NCI-H226 (cell line): ENCODE measurements around the gene OR6S1.

Experiments
- DNase-seq: peaks from one replicate; pipeline ENCODE4 v3.0.0-alpha.2; 2015

Gene OR6S1, protein sequence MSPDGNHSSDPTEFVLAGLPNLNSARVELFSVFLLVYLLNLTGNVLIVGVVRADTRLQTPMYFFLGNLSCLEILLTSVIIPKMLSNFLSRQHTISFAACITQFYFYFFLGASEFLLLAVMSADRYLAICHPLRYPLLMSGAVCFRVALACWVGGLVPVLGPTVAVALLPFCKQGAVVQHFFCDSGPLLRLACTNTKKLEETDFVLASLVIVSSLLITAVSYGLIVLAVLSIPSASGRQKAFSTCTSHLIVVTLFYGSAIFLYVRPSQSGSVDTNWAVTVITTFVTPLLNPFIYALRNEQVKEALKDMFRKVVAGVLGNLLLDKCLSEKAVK

GRCh38 chr14:20641591-20641990 is at the start of gene OR6S1:
OR6S1 (minus strand) TSS chr14:20641691; CDS start chr14:20641691, 0 bp downstream.
- DNase-seq: no peak

GRCh38 chr14:20690848-20691640 is 49.6 kb upstream of the OR6S1 start:
- peak; percentile 49 for DNase-seq

- DNase-seq: no peak
Measured at GRCh38 chr14:20688167-20688839, 46.8 kb upstream of the OR6S1 start, which contains the start of gene ANG. ANG (plus strand) TSS chr14:20688764; CDS start chr14:20693565, 4,801 bp downstream.

DNA sequence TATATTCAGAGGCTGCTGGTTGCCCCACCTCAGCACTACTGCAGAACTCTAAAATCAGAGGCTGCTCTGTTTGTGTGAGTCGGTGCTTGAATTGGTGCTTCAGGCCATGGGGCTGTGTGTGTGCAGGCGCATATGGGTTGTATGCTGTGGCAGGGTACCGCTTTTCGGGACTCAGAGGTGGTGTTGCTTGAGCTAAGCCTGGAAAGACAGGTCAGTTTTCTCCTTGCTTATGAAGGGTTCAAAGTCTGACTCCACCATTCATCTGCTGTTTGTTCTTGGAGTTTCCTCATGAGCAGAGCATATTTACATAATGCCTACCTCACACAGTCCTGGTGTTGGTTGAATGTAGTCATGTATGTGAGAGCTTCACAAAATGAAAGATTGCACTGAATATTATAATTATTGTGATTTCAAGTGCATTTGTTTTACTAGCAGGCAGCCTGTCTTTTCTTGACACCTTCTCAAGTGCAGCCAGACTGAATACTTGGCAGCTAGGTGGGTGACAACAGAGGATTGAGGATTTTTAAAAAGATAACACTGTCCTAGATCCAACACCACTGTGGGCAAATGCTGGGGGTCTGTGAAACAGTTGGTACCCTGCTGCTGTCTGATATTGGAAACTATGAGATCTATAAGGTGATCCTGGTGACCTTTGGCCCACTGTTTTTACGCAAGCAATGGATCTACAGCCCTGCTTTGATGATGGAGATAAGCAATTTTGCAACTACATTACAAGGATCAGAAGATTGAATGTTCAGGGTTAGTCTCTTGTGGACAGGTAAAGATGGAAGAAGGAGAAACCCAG is 46.1 kb upstream of the OR6S1 start:
- no peak for DNase-seq

DNA sequence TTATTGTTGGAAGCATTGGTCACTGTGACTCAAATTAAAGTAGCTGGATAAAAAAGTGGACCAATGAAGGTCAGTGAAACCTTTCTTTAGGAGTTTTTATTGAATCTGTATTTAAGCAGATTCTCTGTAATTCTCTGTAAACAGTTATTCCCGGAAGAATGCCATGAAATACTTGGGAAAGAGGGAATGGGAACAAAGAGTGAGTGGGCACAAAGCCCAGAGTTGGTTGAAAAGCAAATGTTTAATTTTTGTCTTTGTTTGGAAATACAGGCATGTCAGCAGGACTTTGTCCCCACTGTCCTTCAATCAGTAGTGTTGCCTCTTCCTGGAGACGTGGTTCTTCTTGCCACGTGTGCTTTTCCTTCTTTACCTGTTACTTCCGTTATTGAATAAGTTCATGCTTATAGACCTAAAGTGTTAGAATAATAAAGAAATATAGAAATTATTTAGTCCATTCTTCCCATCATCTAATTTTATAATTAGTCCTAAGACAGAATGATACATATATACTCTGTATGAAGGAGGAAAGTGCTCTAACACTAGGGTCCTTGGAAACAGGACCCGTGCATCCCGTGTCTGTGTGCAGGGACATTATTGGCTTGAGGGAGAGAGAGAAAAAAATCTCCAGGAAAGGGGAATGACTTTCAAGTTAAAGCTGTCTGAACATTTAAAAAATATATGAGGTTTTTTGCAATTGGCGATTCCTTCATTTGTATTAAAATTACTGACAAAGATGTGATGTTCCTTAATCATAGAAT is 45.1 kb upstream of the OR6S1 start:
- DNase-seq: no peak

DNA sequence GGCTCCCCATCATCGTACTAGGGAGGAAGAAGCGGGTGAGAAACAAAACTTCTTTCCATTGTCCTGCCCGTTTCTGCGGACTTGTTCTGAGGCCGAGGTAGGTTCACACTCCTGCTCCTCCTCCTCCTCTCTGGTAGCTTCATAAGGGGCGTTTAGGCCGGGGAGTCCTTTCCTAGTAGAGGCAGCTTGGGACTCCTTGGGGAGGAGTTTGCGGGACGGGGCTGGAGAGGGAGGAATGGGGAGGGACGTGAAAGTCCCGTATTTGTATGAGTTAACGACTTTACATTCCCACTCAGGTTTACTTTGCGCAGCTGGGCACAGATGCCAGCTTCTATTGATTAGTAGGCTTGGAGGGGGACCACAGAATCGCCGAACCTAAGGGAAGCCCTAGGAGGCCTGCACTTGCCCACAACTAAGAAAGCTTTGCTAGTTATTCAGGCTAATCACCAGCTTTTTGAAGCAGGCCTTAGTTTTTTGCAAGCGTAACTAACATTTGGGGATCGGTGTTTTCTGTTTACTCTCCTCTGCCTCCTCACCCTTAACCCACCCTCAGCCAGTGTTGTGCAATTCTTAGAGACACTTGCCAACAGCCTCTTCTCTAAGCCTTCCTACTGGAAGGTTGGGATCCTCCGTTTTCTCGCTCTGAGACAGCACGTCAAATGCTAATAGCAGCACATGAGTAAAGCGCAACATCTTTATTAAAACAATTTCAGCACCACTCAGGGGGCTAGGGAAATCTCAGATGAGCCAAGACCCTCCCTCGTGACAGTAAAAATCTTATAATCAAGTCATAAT is 43.4 kb upstream of the OR6S1 start:
- DNase-seq: peak; percentile 17

DNA sequence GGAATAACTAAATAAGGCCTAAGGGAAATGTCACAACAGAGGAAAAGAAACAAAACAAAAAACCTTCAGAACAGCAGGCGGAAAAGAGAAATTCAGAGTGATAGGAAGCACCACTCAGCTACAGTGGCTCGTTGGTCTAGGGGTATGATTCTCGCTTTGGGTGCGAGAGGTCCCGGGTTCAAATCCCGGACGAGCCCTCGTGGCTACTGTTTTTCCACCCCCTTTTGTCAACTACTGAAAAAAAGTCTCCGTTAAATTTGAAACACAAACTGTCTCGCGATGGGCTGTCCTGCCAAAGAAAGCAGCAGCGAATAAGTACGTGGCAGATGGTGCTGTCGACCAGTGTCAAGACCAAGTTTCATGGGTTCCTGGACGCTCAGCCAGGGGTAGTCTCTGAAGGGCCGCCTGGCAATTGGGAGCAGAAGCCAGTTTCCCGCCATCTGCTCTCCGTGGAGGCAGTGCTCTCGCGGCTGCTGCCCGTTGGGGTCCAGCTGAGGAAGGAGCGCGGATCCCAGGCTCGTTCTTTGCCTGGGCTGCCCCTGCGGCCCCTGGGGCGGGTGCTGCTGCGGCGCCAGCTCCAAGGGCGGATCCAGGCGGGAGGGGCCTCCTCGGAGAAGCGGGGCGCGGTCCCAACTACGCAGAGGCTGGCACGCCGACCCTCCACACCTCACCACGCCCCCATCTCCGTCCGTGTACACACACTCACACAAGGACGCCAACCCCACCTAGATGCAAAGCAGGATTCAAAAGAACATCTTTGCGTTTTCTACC is 42.6 kb upstream of the OR6S1 start, which contains the start of gene RNASE4:
RNASE4 (plus strand) TSS at position 670 of the 771 bp plus-strand sequence. CDS start 14,812 bp downstream, outside the sequence.
- DNase-seq: peak; percentile 78

DNA sequence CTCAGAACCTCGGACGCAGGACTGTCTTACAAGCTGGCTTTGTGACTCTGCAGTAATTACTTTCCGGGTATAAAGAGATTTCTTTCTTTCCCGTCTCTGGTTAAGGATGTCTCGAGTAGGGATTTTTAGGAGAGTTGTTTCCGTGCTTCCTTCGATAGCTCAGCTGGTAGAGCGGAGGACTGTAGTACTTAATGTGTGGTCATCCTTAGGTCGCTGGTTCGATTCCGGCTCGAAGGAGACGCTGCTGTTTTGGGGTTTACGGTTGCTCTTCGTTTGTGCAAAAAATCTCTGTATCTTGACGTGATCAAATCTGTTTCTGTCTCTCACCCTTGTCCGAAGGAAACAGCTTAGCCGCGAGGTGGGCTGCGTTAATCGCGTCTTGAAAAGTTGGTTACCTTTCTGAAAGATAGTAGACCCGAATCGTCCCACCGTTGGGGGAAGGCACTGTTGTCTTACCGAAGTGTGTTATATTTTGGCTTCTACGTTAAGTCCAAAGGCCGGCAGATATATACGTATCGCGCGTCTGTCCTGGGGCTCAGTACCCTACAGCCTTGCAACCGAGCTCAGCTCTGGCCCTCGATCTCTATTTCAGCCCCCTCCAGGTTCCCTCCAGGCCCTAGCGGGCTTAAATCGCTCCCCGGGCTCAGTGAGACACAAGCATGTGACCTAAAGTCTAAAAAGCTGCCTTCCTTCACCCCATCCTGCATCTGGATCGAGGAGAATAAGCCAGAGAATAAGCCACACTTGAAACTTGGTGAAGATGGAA is 41.8 kb upstream of the OR6S1 start:
- DNase-seq: peak; percentile 81

DNA sequence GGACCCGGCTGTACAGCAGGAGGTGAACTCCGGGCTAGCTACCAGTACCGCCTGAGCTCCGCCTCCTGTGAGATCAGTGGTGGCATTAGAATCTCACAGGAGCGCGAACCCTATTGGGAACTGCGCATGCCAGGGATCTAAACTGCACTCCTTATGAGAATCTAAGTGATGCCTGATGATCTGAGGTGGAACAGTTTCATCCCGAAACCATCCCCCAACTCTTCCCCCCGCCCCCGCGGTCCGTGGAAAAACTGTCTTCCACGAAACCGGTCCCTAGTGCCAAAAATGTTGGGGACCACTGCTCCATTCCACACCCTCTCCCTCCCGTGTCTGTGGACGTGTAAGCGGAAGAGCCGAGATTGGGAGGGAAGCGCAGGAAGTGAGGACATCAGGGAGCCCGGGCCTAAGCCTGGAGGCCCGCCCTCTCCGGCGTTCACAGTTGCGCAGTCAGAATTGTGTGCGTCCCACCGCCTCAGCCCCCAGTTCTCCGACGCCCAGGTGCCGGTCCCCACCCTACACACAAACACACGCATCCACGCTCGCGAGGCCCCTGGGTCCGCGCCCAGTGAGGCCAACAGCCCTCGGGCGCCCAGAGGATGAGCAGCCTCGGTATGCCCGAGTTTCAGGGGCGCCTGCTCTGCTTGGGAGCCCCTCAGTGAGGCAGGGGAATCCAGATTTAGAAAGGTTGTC is 41.1 kb upstream of the OR6S1 start:
- DNase-seq: peak; percentile 88

DNA sequence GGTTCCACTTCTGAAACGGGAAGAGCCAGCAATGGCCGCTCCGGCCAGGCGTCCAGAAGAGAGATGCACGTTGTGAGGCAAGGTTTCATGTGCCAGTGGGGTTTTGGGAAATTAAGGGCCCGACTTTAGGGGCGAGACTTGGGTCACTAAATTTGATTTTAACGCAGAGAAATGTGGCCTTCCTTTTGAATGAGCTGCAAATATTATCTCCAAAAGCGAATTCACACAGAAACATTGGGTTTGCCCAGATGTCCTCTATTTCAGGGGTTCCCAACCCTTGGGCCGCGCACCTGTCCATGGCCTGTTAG is 40.6 kb upstream of the OR6S1 start:
- DNase-seq: no peak

GRCh38 chr14:20681348-20682126 is 40.0 kb upstream of the OR6S1 start:
- peak; percentile 77 for DNase-seq

DNA sequence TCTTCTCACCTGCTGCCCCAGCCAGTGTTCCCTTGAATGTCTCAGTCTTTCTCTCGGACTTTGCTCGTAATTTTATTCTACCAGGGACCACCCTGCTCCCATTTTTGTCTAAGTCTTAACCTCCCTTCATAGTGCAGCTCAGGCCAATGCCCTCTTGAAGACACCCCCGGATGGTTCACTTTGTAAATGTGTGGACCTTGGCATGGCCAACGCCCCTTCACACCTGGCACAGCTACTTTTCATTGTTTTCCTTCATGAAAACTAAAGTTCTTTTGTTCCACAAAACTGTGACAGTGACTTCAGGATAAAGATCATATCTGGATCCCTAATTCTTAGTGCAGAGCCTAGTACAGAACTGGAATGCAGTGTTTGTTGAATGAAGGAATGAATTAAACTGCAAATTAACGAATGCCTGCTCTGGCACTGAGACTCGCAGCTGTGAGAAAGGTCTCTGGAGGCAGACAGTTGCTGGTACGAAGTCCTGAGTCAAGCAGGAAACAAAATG is 39.4 kb upstream of the OR6S1 start:
- no peak for DNase-seq

- DNase-seq: no peak
Measured at GRCh38 chr14:20680363-20680762, 38.9 kb upstream of the OR6S1 start.

DNA sequence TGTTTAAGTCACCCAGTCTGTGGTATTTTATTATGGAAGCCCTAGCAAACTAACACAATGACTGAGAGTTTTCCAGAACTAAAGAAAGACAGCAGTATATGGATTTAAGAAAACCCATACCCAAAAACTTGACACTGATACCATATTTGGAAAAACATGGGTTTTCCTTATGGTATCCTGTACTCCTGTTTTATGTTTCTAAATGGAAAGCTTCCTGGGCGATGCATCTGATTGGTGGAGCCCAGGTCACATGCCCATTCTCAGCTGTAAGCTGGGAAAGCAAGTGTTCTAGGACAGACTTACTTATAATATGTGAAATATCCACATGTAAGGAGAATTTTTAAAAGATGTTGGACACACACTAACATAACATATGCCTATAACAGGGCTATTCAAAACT is 38.4 kb upstream of the OR6S1 start:
- DNase-seq: peak; percentile 21

- DNase-seq: no peak
Measured at GRCh38 chr14:20676072-20676471, 34.6 kb upstream of the OR6S1 start.

- no peak for DNase-seq
Measured at GRCh38 chr14:20675669-20676068, 34.2 kb upstream of the OR6S1 start.

- no peak for DNase-seq
Measured at GRCh38 chr14:20671597-20672283, 30.2 kb upstream of the OR6S1 start.
